IgD-negative memory B cell (primary cell): ENCODE results near the gene KLHL4. TPM values are rescaled to one million over a fixed set of nuclear protein-coding genes. Genes with fewer than 3 reads are reported as not detected.
"Not testable (repeated sequence)": the region's sequence is repeated elsewhere in the genome, so short reads cannot be mapped to it uniquely, and the experiment has no call there.

ENCODE experiments used
- H3K27ac Mint-ChIP-seq, 3 donors: one replicate each; pipeline ENCODE4 v1.8.0; 2020 to 2022; ENCODE audit warnings: mild to moderate bottlenecking in 3 of 3, mixed read lengths in 3 of 3, moderate library complexity in 1 of 3
- H3K27me3 Mint-ChIP-seq: one replicate; pipeline ENCODE4 v1.8.0; 2021; ENCODE audit warnings: mixed read lengths
- H3K36me3 Mint-ChIP-seq: one replicate; pipeline ENCODE4 v1.8.0; 2020; ENCODE audit warnings: mild to moderate bottlenecking, mixed read lengths
- H3K4me1 Mint-ChIP-seq, 3 donors: one replicate each; pipeline ENCODE4 v1.8.0; 2020 to 2022; ENCODE audit warnings: mixed read lengths in 3 of 3, mild to moderate bottlenecking in 1 of 3
- H3K4me3 Mint-ChIP-seq, 4 donors: one replicate each; pipeline ENCODE4 v1.8.0; 2020 to 2022; ENCODE audit warnings: mild to moderate bottlenecking in 4 of 4, mixed read lengths in 4 of 4, moderate library complexity in 3 of 4
- H3K9me3 Mint-ChIP-seq, 3 donors: one replicate each; pipeline ENCODE4 v1.8.0; 2020 to 2021; ENCODE audit warnings: mixed read lengths in 3 of 3, mild to moderate bottlenecking in 1 of 3
- polyA plus RNA-seq: library from polyadenylated mRNA; unstranded; fragments of 300-500 nt; fragmentation: Illumina TruSeq; gene quantifications from one replicate; pipeline ENCODE4 v1.2.3, GENCODE V29; 2021

KLHL4 gene
- polyA plus RNA-seq, 1 donor from 2014 or later, result not detected

- no peaks in the 10 kb centered on the region for H3K4me1 Mint-ChIP-seq
- peaks cover 0 to 8% (median 2%) of the 10 kb centered on the region in 3 donors for H3K9me3 Mint-ChIP-seq
- H3K36me3 Mint-ChIP-seq, result no peaks in the 10 kb centered on the region
- no peak overlapping the region for H3K27ac Mint-ChIP-seq
- no peaks in the 10 kb centered on the region for H3K27me3 Mint-ChIP-seq
- no peak overlapping the region for H3K4me3 Mint-ChIP-seq
Measured at GRCh38 chrX:87583679-87584078, 66.1 kb downstream of the KLHL4 start.

- Mint-ChIP-seq H3K9me3 (no peaks in the 10 kb centered on the region), H3K27ac (no peak overlapping the region), H3K4me1 (no peaks in the 10 kb centered on the region), H3K4me3 (no peak overlapping the region), H3K27me3 (no peaks in the 10 kb centered on the region), H3K36me3 (peaks cover 2% of the 10 kb centered on the region)
Measured at GRCh38 chrX:87616371-87616770, 98.8 kb downstream of the KLHL4 start.

DNA sequence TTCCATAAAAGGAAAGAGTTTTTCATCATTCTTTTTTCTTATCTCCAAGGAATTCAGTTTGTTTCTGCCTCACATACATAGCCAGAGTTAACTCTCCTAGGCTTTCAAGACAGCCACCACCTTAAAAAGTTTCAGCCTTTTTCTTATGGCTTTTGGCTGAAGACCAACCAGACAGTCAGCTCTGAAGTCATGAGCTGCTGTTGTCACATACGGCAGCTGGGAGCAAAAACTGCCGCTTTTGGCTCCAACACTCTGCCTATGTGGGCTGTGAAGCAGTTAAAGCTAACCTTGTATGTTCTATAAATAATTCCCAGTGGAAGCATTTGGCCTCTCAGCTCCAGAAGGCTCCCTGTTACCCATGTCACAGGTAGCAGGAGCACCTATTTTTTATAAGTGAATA, 104.1 kb downstream of the KLHL4 start:
- peaks cover 0 to 2% (median 0%) of the 10 kb centered on the region in 3 donors for H3K4me1 Mint-ChIP-seq
- no peak overlapping the region for H3K4me3 Mint-ChIP-seq
- peaks cover 0 to 1% (median 0%) of the 10 kb centered on the region in 3 donors for H3K9me3 Mint-ChIP-seq
- no peaks in the 10 kb centered on the region for H3K27me3 Mint-ChIP-seq
- H3K36me3 Mint-ChIP-seq, result no peaks in the 10 kb centered on the region
- H3K27ac Mint-ChIP-seq, result no peak overlapping the region

GRCh38 chrX:87626996-87627395, 109.4 kb downstream of the KLHL4 start:
- Mint-ChIP-seq H3K27ac (no peak overlapping the region), H3K4me3 (peak overlapping the region in 1 of 4 donors; percentile 28), H3K27me3 (no peaks in the 10 kb centered on the region), H3K4me1 (peaks cover 0 to 2% (median 0%) of the 10 kb centered on the region in 3 donors), H3K36me3 (no peaks in the 10 kb centered on the region), H3K9me3 (peaks cover 0 to 2% (median 1%) of the 10 kb centered on the region in 3 donors)

DNA sequence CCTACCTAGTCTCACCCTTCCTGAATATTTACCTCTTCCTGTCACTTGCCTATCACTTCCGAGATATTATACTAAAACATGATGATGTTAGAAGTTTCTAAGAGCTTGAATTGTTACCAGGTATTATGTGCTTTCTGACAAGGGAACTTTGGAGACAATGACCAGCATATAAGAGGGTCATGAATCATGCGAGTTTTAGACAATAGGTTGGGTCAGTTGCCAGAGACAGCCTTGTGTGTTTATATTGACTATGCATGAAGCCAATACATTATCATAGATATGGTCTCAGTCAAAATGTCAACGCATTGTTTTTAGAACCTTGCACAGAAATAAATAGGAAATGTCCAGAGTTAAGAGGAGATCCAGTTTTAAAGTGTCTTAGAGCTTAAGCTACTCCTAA, 116.8 kb downstream of the KLHL4 start:
- peaks cover 0 to 2% (median 0%) of the 10 kb centered on the region in 3 donors for H3K9me3 Mint-ChIP-seq
- no peak overlapping the region for H3K27ac Mint-ChIP-seq
- no peaks in the 10 kb centered on the region for H3K4me1 Mint-ChIP-seq
- H3K4me3 Mint-ChIP-seq, result no peak overlapping the region
- H3K36me3 Mint-ChIP-seq, result no peaks in the 10 kb centered on the region
- H3K27me3 Mint-ChIP-seq, result no peaks in the 10 kb centered on the region

GRCh38 chrX:87636533-87636932, 118.9 kb downstream of the KLHL4 start:
- Mint-ChIP-seq H3K4me1 (no peaks in the 10 kb centered on the region), H3K4me3 (no peak overlapping the region), H3K27ac (no peak overlapping the region), H3K27me3 (no peaks in the 10 kb centered on the region), H3K9me3 (no peaks in the 10 kb centered on the region), H3K36me3 (no peaks in the 10 kb centered on the region)

DNA sequence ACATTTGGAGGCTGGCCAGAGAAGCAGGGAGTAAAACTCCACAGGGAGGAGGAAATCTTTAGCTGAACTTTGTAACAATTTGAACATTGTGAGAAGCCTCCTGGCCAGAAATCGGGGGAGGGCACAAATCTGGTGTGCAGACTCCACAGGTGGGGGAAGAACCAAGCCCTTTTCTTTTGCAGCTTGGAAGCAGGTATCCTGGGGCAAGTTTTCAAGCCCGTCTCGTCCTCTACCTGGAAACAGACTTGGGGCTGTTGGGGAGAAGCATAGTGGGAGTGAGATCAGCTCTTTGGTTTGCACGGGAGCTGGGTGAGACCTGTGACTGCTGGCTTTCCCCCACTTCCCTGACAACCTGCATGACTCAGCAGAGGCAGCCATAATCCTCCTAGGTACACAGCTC, 123.8 kb downstream of the KLHL4 start:
- not testable (repeated sequence) for H3K27ac Mint-ChIP-seq, H3K4me3 Mint-ChIP-seq, H3K9me3 Mint-ChIP-seq, H3K27me3 Mint-ChIP-seq, H3K4me1 Mint-ChIP-seq, H3K36me3 Mint-ChIP-seq

- H3K9me3 Mint-ChIP-seq, result no peaks in the 10 kb centered on the region
- no peak overlapping the region for H3K27ac Mint-ChIP-seq
- no peaks in the 10 kb centered on the region for H3K36me3 Mint-ChIP-seq
- no peaks in the 10 kb centered on the region for H3K27me3 Mint-ChIP-seq
- H3K4me1 Mint-ChIP-seq, result no peaks in the 10 kb centered on the region
- no peak overlapping the region for H3K4me3 Mint-ChIP-seq
Measured at GRCh38 chrX:87661761-87662160, 144.2 kb downstream of the KLHL4 start.

GRCh38 chrX:87663421-87663820, 145.8 kb downstream of the KLHL4 start:
- Mint-ChIP-seq H3K4me1 (no peaks in the 10 kb centered on the region), H3K27ac (no peak overlapping the region), H3K36me3 (no peaks in the 10 kb centered on the region), H3K4me3 (no peak overlapping the region), H3K27me3 (no peaks in the 10 kb centered on the region), H3K9me3 (no peaks in the 10 kb centered on the region)

- no peak overlapping the region for H3K4me3 Mint-ChIP-seq
- H3K36me3 Mint-ChIP-seq, result no peaks in the 10 kb centered on the region
- no peaks in the 10 kb centered on the region for H3K27me3 Mint-ChIP-seq
- H3K27ac Mint-ChIP-seq, result peak overlapping the region in 1 of 3 donors; percentile 8
- H3K9me3 Mint-ChIP-seq, result no peaks in the 10 kb centered on the region
- H3K4me1 Mint-ChIP-seq, result no peaks in the 10 kb centered on the region
Measured at GRCh38 chrX:87664381-87664780, 146.8 kb downstream of the KLHL4 start.

- Mint-ChIP-seq H3K9me3 (no peaks in the 10 kb centered on the region), H3K36me3 (no peaks in the 10 kb centered on the region), H3K27ac (no peak overlapping the region), H3K4me3 (no peak overlapping the region), H3K27me3 (no peaks in the 10 kb centered on the region), H3K4me1 (peaks cover 0 to 1% (median 0%) of the 10 kb centered on the region in 3 donors)
Measured at GRCh38 chrX:87679849-87680248, 162.2 kb downstream of the KLHL4 start.

DNA sequence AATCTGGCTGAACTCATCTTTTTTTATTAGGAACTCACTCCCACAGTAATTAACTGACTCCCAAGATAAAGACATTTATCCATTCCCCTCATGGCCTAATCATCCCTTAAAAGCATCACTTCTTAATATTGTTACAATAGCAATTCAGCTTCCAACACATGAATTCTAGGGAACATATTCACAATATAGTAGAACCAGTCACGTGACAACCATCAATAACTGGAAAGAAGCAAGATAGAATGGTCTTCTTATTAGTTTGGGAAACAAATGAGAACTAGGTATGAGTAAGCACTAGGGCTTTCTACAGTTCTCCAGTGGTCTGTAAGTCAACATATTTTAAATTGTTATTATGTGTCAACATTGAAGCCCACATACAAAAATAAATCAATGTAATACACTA, 170.1 kb downstream of the KLHL4 start:
- no peaks in the 10 kb centered on the region for H3K9me3 Mint-ChIP-seq
- no peak overlapping the region for H3K27ac Mint-ChIP-seq
- H3K36me3 Mint-ChIP-seq, result no peaks in the 10 kb centered on the region
- H3K4me3 Mint-ChIP-seq, result no peak overlapping the region
- H3K4me1 Mint-ChIP-seq, result no peaks in the 10 kb centered on the region
- no peaks in the 10 kb centered on the region for H3K27me3 Mint-ChIP-seq

DNA sequence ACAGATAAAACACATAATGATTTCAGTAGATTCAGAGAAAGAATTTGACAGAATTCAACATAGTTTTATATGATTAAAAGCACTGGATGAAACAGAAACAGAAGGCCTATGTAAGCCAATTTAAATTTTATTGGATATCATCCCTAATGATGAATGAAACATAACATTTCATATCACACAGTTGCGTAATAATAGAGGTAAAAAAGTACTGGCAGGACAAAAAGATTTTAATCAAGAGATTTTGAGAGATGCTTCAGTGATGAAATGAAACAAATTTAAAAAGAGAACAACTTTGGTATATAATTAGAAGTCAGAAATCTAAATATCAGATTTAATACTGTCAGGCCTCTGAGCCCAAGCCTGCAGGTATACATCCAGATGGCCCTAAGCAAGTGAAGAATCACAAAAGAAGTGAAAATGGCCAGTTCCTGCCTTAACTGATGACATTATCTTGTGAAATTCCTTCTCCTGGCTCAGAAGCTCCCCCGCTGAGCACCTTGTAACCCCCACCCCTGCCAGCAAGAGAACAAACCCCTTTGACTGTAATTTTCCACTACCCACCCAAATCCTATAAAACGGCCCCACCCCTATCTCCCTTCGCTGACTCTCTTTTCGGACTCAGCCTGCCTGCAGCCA, 170.6 kb downstream of the KLHL4 start:
- H3K4me1 Mint-ChIP-seq, H3K36me3 Mint-ChIP-seq, H3K9me3 Mint-ChIP-seq, H3K27ac Mint-ChIP-seq, H3K4me3 Mint-ChIP-seq, H3K27me3 Mint-ChIP-seq: not testable (repeated sequence)

- H3K9me3 Mint-ChIP-seq, H3K27ac Mint-ChIP-seq, H3K4me1 Mint-ChIP-seq, H3K36me3 Mint-ChIP-seq, H3K4me3 Mint-ChIP-seq, H3K27me3 Mint-ChIP-seq: not testable (repeated sequence)
Measured at GRCh38 chrX:87689218-87689617, 171.6 kb downstream of the KLHL4 start.

DNA sequence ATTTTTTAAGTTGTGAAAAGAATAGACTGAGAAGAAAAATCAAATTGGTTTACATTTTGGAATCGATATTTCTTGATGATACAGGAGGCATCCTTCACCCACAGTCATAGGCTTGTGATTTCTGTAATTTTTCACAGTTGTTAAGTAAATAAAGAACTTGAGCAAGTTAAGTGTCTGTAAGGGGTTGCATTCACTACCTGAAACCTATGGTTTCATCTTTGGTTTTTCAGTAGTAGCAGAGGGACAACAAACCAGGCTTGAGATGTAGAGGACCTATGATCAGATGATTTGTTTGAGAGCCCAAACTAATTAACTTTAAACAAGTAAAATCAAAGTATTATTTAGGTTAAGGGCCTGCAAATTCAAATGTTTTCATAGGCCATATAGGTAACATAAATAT, 175.6 kb downstream of the KLHL4 start:
- H3K9me3 Mint-ChIP-seq, result peaks cover 0 to 4% (median 0%) of the 10 kb centered on the region in 3 donors
- no peaks in the 10 kb centered on the region for H3K27me3 Mint-ChIP-seq
- no peak overlapping the region for H3K27ac Mint-ChIP-seq
- H3K36me3 Mint-ChIP-seq, result no peaks in the 10 kb centered on the region
- H3K4me3 Mint-ChIP-seq, result no peak overlapping the region
- no peaks in the 10 kb centered on the region for H3K4me1 Mint-ChIP-seq

DNA sequence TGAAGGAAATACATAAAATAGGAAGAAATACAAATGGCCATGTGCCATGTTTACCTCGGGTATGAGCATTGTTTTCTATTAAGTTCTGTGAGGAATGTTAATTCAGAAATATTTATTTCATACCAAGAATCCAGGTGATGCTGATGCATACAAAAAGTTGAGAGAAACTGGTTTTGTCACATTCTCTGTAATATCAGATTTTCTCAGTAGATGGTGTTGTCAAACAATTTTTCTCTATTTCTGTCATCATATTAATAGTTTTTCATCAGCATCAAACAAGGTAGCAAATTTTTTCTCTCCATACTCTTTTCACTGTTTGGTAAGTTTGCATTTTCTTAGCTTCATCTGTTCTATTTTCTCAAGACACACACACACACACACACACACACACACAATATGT, 179.8 kb downstream of the KLHL4 start:
- H3K27me3 Mint-ChIP-seq, result no peaks in the 10 kb centered on the region
- H3K36me3 Mint-ChIP-seq, result no peaks in the 10 kb centered on the region
- H3K4me1 Mint-ChIP-seq, result no peaks in the 10 kb centered on the region
- H3K27ac Mint-ChIP-seq, result no peak overlapping the region
- no peak overlapping the region for H3K4me3 Mint-ChIP-seq
- peaks cover 0 to 4% (median 0%) of the 10 kb centered on the region in 3 donors for H3K9me3 Mint-ChIP-seq
